CD4-positive, alpha-beta T cell treated with Interleukin-6 for 4 hours (primary cell): ENCODE data around the gene SYNE4.
"Not testable (repeated sequence)": the region's sequence is repeated elsewhere in the genome, so short reads cannot be mapped to it uniquely, and the experiment has no call there.

Experiments
- DNase-seq: peaks from one replicate; pipeline ENCODE4 v3.0.0-alpha.2; 2020; ENCODE audit warnings: mixed read lengths

The SYNE4 gene

DNA sequence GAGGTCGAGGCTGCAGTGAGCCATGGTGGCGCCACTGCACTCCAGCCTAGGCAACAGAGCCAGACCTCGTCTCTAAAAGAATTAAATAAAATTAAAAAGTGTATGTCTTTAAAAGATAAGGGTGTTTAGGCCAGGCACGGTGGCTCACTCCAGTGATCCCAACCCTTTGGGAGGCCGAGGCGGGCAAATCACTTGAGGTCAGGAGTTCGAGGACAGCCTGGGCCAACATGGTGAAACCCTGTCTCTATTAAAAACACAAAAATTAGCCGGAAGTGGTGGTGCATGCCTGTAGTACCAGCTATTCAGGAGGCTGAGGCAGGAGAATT, 21.1 kb downstream of the SYNE4 start:
- no peak for DNase-seq

DNA sequence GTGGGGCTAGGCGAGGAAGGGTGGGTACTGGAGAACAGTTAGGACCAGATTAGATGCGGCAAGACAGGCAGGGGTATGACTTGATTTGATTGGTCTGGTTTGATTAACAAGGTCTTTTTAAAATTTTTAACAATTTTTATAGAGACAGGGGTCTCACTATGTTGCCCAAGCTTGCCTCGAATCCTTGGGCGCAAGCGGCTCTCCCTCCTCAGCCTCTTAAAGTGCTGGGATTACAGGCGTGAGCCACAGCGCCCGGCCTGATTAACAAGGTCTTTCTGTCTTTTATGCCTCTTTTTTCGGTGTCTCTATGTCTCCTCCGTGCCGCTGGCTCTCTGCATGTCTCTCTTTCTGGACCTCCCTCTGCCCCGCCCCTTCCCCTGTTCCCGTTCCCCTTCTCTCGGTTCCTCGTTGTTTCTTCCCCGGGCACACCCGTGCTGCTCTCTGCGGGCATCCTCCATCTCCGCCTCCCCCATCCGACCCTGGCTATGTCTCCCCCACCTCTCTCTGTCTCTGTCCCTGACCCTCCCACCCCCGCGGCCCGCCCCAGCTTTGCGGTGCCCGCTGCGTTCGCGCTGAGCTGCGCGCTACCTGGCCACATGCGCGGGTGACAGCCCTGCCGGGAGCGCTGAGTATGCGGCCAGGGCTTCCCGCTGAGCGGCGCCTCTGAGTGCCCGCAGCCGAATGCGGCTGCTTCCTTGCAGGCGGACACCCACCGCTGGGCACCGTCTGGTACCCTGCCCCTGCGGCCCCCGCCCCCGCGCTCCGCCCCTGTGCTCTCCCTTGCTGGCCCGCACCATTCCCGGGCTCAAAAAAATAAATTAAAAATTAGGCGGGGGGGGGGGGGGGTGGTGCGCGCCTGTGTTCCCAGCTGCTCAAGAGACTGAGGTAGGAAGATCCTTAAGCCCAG, 21.7 kb downstream of the SYNE4 start:
- peak; percentile 34 for DNase-seq

- no peak for DNase-seq
These were observed 22.5 kb downstream of the SYNE4 start for GRCh38 chr19:35986111-35986510.

DNA sequence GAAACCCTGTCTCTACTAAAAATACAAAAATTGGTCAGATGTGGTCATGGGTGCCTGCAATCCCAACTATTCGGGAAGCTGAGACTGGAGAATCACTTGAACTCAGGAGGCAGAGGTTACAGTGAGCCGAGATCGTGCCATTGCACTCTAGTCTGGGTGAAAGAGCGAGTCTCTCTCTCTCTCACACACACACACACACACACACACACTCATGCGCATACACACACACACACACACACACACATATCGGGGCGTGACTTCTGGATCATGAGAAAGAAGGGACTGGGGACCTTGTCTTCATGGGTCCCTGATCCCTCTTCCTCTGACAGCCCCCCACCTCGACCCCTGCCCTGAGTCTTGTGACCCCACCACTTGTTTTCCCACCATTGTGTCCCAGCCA, 25.4 kb downstream of the SYNE4 start:
- DNase-seq: no peak

DNA sequence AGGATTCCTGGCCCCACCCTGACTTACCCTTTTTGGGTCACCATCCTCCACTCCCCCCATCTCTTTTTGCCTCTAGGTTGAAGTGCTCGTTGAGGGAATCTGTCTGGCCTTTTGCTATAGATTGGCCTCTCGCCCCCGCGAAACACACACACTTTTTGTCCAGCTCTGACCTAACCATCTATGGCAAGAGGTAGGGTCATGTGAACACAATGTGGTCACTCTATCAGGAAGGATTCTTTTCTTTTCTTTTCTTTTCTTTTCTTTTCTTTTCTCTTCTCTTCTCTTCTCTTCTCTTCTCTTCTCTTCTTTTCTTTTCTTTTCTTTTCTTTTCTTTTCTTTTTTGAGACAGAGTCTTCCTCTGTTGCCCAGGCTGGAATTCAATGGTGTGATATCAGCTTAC, 27.6 kb downstream of the SYNE4 start:
- DNase-seq: not testable (repeated sequence)

DNA sequence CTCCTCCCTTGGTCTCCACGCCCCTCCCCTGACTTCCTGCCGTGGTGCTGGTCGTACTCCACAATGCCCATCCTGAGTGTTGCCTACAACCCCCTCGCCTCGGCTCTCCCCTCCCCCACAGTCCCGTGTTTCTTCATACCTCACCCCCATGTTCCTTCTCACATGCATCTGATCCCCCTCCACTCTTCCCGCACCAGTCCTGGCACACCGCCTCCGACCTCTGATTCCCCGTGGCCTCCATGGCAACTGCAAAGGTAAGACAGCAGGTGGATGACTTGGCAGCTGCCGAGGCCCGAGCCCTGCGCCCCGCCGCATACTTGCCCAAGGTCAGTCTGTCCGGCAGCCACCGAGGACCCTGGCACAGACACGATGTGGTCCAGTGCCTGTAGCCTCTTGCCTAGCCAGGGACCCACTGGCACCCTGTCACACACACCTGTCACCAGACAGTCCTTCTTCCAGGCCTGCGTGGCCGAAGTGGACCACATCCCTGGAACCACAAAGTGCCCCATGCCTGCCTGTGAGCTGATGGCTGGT, 29.7 kb downstream of the SYNE4 start:
- DNase-seq: no peak

DNA sequence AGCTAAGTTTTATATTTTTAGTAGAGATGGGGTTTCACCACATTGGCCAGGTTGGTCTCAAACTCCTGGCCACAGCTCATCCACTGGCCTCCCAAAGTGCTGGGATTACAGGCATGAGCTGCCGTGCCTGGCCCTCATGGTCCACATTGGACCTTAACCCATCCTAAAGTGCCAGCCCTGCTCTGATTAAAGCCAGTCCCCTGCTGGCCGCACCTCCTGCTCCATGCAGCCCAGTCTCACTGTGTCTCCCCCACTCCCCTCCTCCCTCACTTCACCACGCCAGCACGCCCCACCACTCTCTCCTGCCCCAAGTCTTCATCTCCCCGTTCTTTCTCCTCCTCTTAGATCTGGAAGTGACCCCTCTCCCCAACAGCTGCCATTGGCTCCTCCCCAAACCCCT, 30.3 kb downstream of the SYNE4 start:
- DNase-seq: no peak

GRCh38 chr19:35977446-35978222, 31.0 kb downstream of the SYNE4 start:
- DNase-seq: no peak

DNA sequence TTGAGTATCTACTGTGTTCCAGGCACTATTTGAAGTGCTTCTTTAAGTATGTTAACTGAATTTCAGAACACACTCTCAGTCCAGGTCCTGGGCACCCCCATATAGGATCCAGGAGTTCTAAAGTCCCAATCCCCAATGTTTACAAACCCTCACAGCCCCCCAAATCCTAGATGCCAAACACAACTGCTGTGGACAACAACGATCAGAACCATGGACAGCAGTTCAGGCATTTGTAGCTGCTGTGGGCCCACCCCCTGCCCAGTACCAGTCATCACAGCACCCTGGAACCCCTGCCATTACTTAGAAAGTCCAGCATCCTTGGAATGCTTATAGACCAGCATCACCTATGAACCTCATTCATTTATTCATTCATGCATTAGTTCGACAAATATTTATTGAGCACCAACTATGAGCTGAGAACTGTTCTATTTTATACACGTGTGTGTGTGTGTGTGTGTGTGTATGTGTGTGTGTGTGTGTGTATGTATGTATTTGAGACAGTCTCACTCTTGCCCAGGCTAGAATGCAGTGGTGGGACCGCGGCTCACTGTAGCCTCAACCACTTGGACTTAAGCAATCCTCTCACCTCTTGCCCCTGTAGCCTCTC, 32.9 kb downstream of the SYNE4 start:
- no peak for DNase-seq

- no peak for DNase-seq
These were observed 35.1 kb downstream of the SYNE4 start for GRCh38 chr19:35973487-35973886.

- no peak for DNase-seq
These were observed 41.8 kb downstream of the SYNE4 start for GRCh38 chr19:35966771-35967170.

DNA sequence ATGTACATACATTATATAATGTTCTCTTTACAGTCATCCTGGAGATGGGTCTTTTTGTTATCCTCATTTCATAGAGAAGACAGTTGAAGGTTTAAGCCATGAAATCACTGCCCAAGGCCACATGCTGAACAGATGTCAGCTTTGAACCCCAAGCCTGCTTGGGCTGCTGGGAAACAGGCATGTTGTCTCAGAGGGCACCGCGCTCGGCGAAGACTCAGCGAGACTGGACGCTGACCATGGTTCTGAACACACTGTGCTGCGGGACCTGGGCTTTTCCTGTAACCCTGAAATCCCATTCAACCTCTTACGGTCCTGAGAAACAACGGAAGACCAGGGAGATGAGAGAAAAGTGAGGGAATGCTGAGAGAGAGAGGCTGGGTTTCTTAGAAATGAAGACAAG, 45.1 kb downstream of the SYNE4 start:
- DNase-seq: peak; percentile 51

- DNase-seq: no peak
These were observed 48.1 kb downstream of the SYNE4 start for GRCh38 chr19:35960432-35960972.

- DNase-seq: no peak
These were observed 48.7 kb downstream of the SYNE4 start for GRCh38 chr19:35959968-35960320.

- DNase-seq: peak; percentile 92
These were observed 49.3 kb downstream of the SYNE4 start for GRCh38 chr19:35959040-35959967.

- no peak for DNase-seq
These were observed 50.0 kb downstream of the SYNE4 start for GRCh38 chr19:35958660-35959039.

DNA sequence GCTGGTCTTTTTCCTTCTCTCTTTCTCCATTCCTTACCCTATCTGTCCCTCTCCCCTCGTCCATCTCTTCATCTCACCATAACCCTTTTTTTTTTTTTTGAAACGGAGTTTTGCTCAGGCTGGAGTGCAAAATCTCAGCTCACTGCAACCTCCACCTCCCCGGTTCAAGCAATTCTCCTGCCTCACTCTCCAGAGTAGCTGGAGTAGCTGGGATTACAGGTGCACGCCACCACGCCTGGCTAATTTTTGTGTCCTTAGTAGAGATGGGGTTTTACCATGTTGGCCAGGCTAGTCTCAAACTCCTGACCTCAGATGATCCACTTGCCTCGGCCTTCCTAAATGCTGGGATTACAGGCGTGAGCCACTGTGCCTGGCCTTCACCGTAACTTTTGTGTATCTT, 51.2 kb downstream of the SYNE4 start:
- DNase-seq: not testable (repeated sequence)

DNA sequence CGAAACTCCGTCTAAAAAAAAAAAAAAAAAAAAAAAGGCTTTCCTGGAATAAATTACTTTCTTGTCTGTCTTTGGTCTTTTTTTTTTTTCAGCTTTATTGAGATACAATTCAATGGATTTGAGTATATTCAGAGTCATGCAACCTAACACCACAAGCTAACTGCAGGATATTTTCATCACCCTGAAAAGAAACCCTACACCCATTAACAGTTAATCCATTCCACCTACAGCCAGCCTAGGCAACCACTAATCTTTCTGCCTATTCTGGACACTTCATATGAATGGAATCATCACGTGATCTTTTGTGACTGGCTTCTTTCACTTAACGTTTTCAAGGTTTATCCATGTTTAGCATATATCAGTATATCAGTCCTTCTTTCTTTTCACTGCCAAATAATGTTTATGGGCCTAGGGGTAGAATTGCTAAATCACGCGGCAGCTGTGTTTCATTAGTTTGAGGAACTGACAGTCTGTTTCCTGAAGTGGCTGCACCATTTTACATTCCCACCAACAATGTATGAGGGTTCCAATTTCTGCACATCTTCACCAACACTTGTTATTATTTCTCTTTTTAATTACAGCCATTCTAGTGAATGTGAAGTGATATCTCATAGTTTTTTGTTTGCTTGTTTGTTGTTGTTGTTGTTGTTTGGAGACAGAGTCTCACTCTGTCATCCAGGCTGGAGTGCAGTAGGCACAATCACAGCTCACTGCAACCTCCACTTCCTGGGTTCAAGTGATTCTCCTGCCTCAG, 52.6 kb downstream of the SYNE4 start:
- no peak for DNase-seq
